ENCODE results near the gene IQSEC1.

Gene IQSEC1

GRCh38 chr3:13102386-13103345, 29.4 kb upstream of the IQSEC1 start:
- no peak for DNase-seq (ENCODE audit: low read depth)
- no peak for TF ChIP-seq CTCF (conservative IDR thresholded peaks at IDR 0.05; ENCODE audit: control insufficient read depth, insufficient read depth, low read depth, low read length)
- no peak overlapping the region for H3K4me3 ChIP-seq (ENCODE audit: control insufficient read depth, low read depth, low read length)

- TF ChIP-seq CTCF (conservative IDR thresholded peaks at IDR 0.05; ENCODE audit: control insufficient read depth, insufficient read depth, low read depth, low read length): no peak
- DNase-seq (ENCODE audit: low read depth): no peak
Observed at GRCh38 chr3:13099707-13100106, 26.5 kb upstream of the IQSEC1 start.

DNA sequence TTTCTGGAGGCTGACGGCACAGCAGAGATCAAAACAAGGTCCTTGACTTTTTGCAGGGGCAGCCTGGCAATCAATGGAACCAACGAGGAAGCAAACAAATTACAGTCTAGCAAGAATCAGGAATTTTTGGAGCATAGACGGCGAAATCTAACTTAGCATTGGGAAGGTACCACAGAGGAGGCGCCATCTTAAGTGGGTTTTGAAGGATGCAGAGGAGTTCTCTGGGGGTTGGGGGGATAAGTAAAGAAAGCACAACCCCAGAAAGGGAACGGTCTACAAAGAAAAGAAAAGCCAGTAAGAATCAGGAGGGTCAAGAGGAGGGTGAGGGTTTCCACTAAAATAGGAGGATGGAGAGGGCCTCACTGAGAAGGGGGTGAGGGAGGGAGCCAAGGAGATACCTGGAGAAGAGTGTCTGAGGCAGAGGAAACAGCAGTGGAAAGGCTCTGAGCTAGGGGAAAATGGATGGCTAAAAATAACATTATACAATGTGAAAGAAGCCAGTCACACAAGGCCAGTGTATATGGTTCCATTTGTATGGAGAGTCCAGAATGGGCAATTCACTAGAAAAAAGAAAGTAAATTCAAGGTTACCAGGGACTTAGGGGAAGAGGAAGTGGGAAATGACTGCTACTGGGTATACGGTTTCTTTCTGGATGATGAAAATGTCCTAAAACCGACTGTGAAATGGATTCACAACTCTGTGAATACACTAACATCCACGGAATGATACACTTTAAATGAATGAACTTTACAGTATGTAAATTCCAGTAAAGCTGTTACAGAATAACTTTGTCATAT, 25.2 kb upstream of the IQSEC1 start:
- no peak for TF ChIP-seq CTCF (conservative IDR thresholded peaks at IDR 0.05; ENCODE audit: control insufficient read depth, insufficient read depth, low read depth, low read length)
- H3K4me3 ChIP-seq (ENCODE audit: control insufficient read depth, low read depth, low read length): no peak overlapping the region
- no peak for DNase-seq (ENCODE audit: low read depth)

More at GRCh38 chr3:13099707-13100106, 26.5 kb upstream of the IQSEC1 start:
- H3K4me3 ChIP-seq (ENCODE audit: control insufficient read depth, low read depth, low read length): no peak overlapping the region

DNA sequence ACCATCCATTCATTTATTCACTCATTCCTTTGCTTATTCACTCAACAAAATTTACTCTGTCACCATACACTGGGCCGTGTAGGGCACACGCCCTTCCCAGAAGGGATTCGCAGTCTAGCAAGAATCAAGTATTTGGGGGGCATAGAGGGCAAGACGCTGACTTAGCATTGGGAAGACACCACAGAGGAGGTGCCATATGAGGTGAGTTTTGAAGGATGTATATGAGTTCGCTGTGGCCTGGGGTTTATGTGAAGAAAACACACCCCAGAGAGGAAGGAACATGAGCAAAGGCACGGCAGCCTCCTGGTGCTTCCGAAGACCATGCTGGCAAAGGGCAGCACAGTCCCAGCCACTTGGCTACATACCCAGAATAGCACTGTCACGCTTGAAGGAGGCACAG, 23.1 kb upstream of the IQSEC1 start:
- no peak overlapping the region for H3K4me3 ChIP-seq (ENCODE audit: control insufficient read depth, low read depth, low read length)
- no peak for DNase-seq (ENCODE audit: low read depth)
- no peak for TF ChIP-seq CTCF (conservative IDR thresholded peaks at IDR 0.05; ENCODE audit: control insufficient read depth, insufficient read depth, low read depth, low read length)

DNA sequence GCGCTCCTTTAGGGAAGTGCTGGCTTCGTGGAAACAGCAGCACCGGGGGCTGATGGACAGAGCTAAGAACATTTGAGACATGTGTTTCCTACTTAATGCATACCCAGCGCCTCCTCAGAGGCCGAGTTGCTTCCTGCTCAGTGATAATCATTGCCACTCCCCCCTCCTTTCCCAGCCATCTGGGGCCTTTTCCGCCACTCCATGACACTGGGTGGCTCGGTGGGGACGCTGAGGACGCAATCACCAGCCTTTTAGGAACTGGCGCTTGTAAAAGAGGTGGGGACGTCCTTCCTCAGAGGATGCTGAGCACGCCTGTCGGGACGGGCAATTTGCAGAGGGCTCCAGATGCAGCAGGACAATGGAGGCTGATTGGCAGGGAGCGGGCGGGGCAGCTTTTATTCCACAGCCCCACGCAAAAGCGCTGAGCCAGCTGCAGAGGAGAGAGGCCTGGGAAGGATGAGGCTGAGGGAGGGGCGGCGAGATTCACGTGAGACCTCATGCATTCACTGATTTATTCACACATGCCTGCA, 22.2 kb upstream of the IQSEC1 start:
- TF ChIP-seq CTCF (conservative IDR thresholded peaks at IDR 0.05; ENCODE audit: control insufficient read depth, insufficient read depth, low read depth, low read length): no peak
- no peak overlapping the region for H3K4me3 ChIP-seq (ENCODE audit: control insufficient read depth, low read depth, low read length)
- no peak for DNase-seq (ENCODE audit: low read depth)

- TF ChIP-seq CTCF (conservative IDR thresholded peaks at IDR 0.05; ENCODE audit: control insufficient read depth, insufficient read depth, low read depth, low read length): no peak
- H3K4me3 ChIP-seq (ENCODE audit: control insufficient read depth, low read depth, low read length): no peak overlapping the region
- no peak for DNase-seq (ENCODE audit: low read depth)
Observed at GRCh38 chr3:13093687-13094086, 20.5 kb upstream of the IQSEC1 start.

All from fibroblast of mammary gland (primary cell).